ENCODE data around the gene MEIS1.
A peak's percentile ranks its signal among the peaks of the same experiment; 100 is the strongest.

The MEIS1 gene

GRCh38 chr2:66567729-66568128, 132.8 kb downstream of the MEIS1 start:
- Histone ChIP-seq H3K27ac (ENCODE audit: extremely low read depth, low read depth, low read length) (no peak overlapping the region), H3K4me3 (ENCODE audit: low read depth, low read length) (no peak overlapping the region), H3K9me3 (ENCODE audit: control insufficient read depth, insufficient read depth, low read depth, low read length) (no peaks in the 10 kb centered on the region), H3K36me3 (ENCODE audit: control insufficient read depth in 2 of 2, insufficient read depth in 1 of 2, low read length in 2 of 2) (peaks cover 0 to 10% of the 10 kb centered on the region in 2 experiments; a peak in 1 of 3 replicates), H3K4me1 (ENCODE audit: control insufficient read depth, insufficient read depth, low read length) (peaks cover 30% of the 10 kb centered on the region)
- POLR2A ChIA-PET = interaction anchor here (1.2 kb wide), 1 partner anchor 133 kb away, joined by 5 read pairs; the partner anchor contains the start of gene MEIS1
- CTCF ChIA-PET = interaction anchor here (0.5 to 0.7 kb wide), 4 partner anchors 138 to 1040 kb away, joined by 3 to 4 read pairs (median 4); no protein-coding TSS in a partner anchor
- TF ChIP-seq ZNF623 (tag by site-specific recombination; IDR thresholded peaks at IDR 0.05) (no peak), OSR2 (tag by site-specific recombination; IDR thresholded peaks at IDR 0.05) (peak; percentile 31; the same call in 1 of the 2 replicates), FEZF1 (tag by site-specific recombination; IDR thresholded peaks at IDR 0.05) (peak; percentile 31)

- CTCF ChIA-PET = interaction anchor here (0.6 to 1.1 kb wide), 4 partner anchors 95 to 1299 kb away, joined by 3 to 4 read pairs (median 3); no protein-coding TSS in a partner anchor
- Histone ChIP-seq H3K9me3 (ENCODE audit: control insufficient read depth, insufficient read depth, low read depth, low read length) (no peaks in the 10 kb centered on the region), H3K27ac (ENCODE audit: extremely low read depth, low read depth, low read length) (peak overlapping the region; percentile 12; the same call in 1 of the 2 replicates), H3K36me3 (ENCODE audit: control insufficient read depth in 2 of 2, insufficient read depth in 1 of 2, low read length in 2 of 2) (peaks cover 0 to 10% of the 10 kb centered on the region in 2 experiments; a peak in 1 of 3 replicates), H3K4me3 (ENCODE audit: low read depth, low read length) (no peak overlapping the region), H3K4me1 (ENCODE audit: control insufficient read depth, insufficient read depth, low read length) (peaks cover 28% of the 10 kb centered on the region)
- TF ChIP-seq ZNF501 (tag by site-specific recombination; IDR thresholded peaks at IDR 0.05) = no peak
- no peak for TF ChIP-seq HOXD13 (CRISPR knock-in tag; IDR thresholded peaks at IDR 0.05; ENCODE audit: borderline replicate concordance)
- TF ChIP-seq, protein P1, sequence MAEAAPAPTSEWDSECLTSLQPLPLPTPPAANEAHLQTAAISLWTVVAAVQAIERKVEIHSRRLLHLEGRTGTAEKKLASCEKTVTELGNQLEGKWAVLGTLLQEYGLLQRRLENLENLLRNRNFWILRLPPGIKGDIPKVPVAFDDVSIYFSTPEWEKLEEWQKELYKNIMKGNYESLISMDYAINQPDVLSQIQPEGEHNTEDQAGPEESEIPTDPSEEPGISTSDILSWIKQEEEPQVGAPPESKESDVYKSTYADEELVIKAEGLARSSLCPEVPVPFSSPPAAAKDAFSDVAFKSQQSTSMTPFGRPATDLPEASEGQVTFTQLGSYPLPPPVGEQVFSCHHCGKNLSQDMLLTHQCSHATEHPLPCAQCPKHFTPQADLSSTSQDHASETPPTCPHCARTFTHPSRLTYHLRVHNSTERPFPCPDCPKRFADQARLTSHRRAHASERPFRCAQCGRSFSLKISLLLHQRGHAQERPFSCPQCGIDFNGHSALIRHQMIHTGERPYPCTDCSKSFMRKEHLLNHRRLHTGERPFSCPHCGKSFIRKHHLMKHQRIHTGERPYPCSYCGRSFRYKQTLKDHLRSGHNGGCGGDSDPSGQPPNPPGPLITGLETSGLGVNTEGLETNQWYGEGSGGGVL (tag by site-specific recombination; IDR thresholded peaks at IDR 0.05) = no peak
- TF ChIP-seq, protein P2, sequence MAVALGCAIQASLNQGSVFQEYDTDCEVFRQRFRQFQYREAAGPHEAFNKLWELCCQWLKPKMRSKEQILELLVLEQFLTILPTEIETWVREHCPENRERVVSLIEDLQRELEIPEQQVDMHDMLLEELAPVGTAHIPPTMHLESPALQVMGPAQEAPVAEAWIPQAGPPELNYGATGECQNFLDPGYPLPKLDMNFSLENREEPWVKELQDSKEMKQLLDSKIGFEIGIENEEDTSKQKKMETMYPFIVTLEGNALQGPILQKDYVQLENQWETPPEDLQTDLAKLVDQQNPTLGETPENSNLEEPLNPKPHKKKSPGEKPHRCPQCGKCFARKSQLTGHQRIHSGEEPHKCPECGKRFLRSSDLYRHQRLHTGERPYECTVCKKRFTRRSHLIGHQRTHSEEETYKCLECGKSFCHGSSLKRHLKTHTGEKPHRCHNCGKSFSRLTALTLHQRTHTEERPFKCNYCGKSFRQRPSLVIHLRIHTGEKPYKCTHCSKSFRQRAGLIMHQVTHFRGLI (tag by site-specific recombination; IDR thresholded peaks at IDR 0.05) = no peak
- TF ChIP-seq ZBTB6 (tag by site-specific recombination; IDR thresholded peaks at IDR 0.05) = no peak
- TF ChIP-seq ZNF843 (tag by site-specific recombination; IDR thresholded peaks at IDR 0.05) = no peak
- TF ChIP-seq ZNF785 (tag by site-specific recombination; IDR thresholded peaks at IDR 0.05) = no peak
- TF ChIP-seq ZNF157 (tag by site-specific recombination; IDR thresholded peaks at IDR 0.05) = no peak
- TF ChIP-seq PRDM2 (tag by site-specific recombination; IDR thresholded peaks at IDR 0.05; ENCODE audit: borderline replicate concordance) = no peak
- no peak for TF ChIP-seq ZNF292 (tag by site-specific recombination; IDR thresholded peaks at IDR 0.05; ENCODE audit: borderline replicate concordance, low read depth)
- no peak for TF ChIP-seq ZFP69B (tag by site-specific recombination; IDR thresholded peaks at IDR 0.05)
- no peak for TF ChIP-seq ZNF629 (tag by site-specific recombination; IDR thresholded peaks at IDR 0.05)
- TF ChIP-seq, protein P3, sequence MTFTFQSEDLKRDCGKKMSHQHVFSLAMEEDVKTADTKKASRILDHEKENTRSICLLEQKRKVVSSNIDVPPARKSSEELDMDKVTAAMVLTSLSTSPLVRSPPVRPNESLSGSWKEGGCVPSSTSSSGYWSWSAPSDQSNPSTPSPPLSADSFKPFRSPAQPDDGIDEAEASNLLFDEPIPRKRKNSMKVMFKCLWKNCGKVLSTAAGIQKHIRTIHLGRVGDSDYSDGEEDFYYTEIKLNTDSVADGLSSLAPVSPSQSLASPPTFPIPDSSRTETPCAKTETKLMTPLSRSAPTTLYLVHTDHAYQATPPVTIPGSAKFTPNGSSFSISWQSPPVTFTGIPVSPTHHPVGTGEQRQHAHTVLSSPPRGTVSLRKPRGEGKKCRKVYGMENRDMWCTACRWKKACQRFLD (tag by site-specific recombination; IDR thresholded peaks at IDR 0.05) = no peak
- TF ChIP-seq, protein P4, sequence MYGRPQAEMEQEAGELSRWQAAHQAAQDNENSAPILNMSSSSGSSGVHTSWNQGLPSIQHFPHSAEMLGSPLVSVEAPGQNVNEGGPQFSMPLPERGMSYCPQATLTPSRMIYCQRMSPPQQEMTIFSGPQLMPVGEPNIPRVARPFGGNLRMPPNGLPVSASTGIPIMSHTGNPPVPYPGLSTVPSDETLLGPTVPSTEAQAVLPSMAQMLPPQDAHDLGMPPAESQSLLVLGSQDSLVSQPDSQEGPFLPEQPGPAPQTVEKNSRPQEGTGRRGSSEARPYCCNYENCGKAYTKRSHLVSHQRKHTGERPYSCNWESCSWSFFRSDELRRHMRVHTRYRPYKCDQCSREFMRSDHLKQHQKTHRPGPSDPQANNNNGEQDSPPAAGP (tag by site-specific recombination; IDR thresholded peaks at IDR 0.05) = no peak
- POLR2A ChIA-PET = interaction anchor here (1.2 to 2.4 kb wide), 2 partner anchors 134 to 135 kb away, joined by 5 to 11 read pairs; partner anchors contain the start of gene MEIS1
These were observed 133.8 kb downstream of the MEIS1 start for GRCh38 chr2:66568650-66569300.

Data from HEK293 (cell line).